RWPE2 (cell line): ENCODE results near the gene DNAJC30.
A peak's percentile ranks its signal among the peaks of the same experiment; 100 is the strongest.

ENCODE experiments used
- ATAC-seq: fragments of 200-7000 bp; cut with Tn5 transposase; 3 replicates; pipeline ENCODE4 v1.9.1; 2021; ENCODE audit warnings: low read depth
- DNase-seq: peaks from one replicate; pipeline ENCODE4 v3.0.0-alpha.2; 2020; ENCODE audit warnings: low spot score
- H3K27ac ChIP-seq: fragments of 450-650 bp; 2 replicates; pipeline ENCODE4 v1.5.1; 2017; ENCODE audit warnings: mild to moderate bottlenecking; ENCODE audit not compliant: poor library complexity, severe bottlenecking
- H3K27me3 ChIP-seq: fragments of 250-450 bp; sonication (Bioruptor Pico); 2 replicates; pipeline ENCODE4 v1.5.1; 2021; ENCODE audit warnings: mild to moderate bottlenecking, moderate library complexity; ENCODE audit not compliant: insufficient read depth, poor library complexity, severe bottlenecking
- H3K36me3 ChIP-seq: fragments of 250-450 bp; sonication (Bioruptor Pico); 2 replicates; pipeline ENCODE4 v1.5.1; 2020; ENCODE audit warnings: low read depth, mild to moderate bottlenecking, moderate library complexity
- H3K4me1 ChIP-seq: fragments of 250-450 bp; sonication (Bioruptor Pico); 2 replicates; pipeline ENCODE4 v1.5.1; 2021; ENCODE audit warnings: mild to moderate bottlenecking, moderate library complexity; ENCODE audit not compliant: insufficient read depth, poor library complexity, severe bottlenecking
- H3K4me3 ChIP-seq: fragments of 250-450 bp; sonication (Bioruptor Pico); 2 replicates; pipeline ENCODE4 v1.5.1; 2021; ENCODE audit warnings: mild to moderate bottlenecking, moderate library complexity; ENCODE audit not compliant: severe bottlenecking
- H3K9me3 ChIP-seq: fragments of 250-450 bp; sonication (Bioruptor Pico); 2 replicates; pipeline ENCODE4 v1.5.1; 2021; ENCODE audit warnings: mild to moderate bottlenecking, moderate library complexity; ENCODE audit not compliant: severe bottlenecking
- TF ChIP-seq, protein P1 (sequence below): fragments of 450-650 bp; IDR thresholded peaks from one replicate; pipeline ENCODE4 v1.5.1; 2017; ENCODE audit warnings: mild to moderate bottlenecking, moderate library complexity; ENCODE audit not compliant: poor library complexity, severe bottlenecking

The DNAJC30 gene

GRCh38 chr7:73719806-73720169 lies 36.5 kb upstream of the DNAJC30 start:
- peak overlapping the region; percentile 95 for H3K4me3 ChIP-seq
- DNase-seq (no peak), ATAC-seq (no peak)
- H3K9me3 ChIP-seq, result no peaks in the 10 kb centered on the region
- H3K27me3 ChIP-seq, result no peaks in the 10 kb centered on the region
- no peak overlapping the region for H3K27ac ChIP-seq
- peaks cover 28% of the 10 kb centered on the region for H3K4me1 ChIP-seq
- H3K36me3 ChIP-seq, result peaks cover 13% of the 10 kb centered on the region; the same call in 1 of the 2 replicates
- TF ChIP-seq, protein P1, sequence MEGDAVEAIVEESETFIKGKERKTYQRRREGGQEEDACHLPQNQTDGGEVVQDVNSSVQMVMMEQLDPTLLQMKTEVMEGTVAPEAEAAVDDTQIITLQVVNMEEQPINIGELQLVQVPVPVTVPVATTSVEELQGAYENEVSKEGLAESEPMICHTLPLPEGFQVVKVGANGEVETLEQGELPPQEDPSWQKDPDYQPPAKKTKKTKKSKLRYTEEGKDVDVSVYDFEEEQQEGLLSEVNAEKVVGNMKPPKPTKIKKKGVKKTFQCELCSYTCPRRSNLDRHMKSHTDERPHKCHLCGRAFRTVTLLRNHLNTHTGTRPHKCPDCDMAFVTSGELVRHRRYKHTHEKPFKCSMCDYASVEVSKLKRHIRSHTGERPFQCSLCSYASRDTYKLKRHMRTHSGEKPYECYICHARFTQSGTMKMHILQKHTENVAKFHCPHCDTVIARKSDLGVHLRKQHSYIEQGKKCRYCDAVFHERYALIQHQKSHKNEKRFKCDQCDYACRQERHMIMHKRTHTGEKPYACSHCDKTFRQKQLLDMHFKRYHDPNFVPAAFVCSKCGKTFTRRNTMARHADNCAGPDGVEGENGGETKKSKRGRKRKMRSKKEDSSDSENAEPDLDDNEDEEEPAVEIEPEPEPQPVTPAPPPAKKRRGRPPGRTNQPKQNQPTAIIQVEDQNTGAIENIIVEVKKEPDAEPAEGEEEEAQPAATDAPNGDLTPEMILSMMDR, result no peak

DNA sequence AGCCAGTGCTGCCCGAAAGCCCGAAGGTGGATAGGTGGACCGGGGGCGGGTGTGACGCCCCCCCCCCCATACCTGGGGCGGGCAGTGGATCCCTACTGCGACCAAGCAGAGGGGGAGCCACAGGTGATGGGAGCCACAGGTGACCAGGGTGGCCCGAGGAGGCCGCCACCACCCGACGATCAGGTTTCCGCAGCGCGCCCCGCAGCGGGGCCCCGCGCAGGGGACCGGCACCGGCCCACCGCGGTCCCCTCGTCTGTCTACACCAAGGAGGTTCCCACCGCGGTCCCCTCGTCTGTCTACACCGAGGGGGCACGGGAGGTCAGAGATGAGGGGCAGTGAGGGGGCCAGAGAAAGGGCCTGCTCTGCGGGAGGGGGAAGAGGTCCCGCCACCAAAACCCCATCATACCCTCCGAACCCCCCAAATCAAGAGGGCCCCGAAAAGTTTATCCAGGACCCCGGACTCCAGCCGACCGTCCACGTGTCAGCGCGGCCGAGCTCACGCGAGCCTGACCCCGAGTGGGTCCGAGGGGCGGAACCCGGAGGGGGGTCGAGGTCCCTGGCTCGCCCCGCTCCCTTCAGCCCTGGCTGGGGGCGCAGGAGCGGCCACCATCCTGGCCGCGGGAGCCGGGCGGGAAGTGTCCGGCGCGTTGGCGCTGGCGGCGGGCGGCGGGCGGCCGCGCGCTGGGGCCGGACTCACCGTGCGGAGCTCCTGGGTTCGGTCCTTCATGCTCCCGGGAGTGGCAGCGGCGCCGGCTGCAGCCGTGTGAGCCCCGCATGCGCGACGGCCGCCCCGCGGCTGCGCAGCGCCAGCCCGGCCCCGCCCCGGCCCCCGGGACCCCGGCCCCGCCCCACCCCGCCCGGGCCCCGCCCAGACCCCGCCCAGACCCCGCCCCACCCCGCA lies 35.9 kb upstream of the DNAJC30 start, which contains the start of gene STX1A:
Gene STX1A, minus strand, starts transcription at position 765 of the 901 bp plus-strand sequence. Its CDS starts 38 bp downstream, at position 727.
- Histone ChIP-seq H3K27me3 (no peaks in the 10 kb centered on the region), H3K27ac (peak within 1 kb of the TSS; percentile 66), H3K4me1 (peaks cover 28% of the 10 kb centered on the region), H3K36me3 (peaks cover 19% of the 10 kb centered on the region; the same call in 1 of the 2 replicates), H3K4me3 (peak within 1 kb of the TSS; percentile 95), H3K9me3 (no peaks in the 10 kb centered on the region)
- peak; percentile 22; the same call in 1 of the 3 replicates for ATAC-seq
- TF ChIP-seq, protein P1, result no peak
- no peak for DNase-seq

DNA sequence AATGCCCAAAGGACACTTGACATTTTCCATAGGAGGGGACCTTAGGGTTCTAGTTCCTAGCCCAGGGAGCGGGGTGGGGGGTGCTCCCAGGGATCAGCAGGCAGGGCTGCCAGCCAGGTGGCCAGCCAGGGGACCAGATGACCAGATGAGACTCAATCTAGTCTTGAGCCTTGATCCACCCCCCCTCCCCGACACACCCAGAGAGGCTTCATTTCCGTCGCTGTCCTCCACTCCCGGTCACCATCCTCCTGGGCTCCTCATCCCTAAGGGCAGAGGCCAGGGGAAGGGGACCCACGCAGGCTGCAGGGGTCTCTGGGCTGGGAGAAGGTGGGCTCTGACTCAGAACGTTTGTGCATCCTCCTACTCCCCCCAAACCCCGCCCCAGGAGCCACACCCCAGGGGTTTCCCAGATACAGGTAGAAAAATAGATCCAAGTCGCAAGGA lies 35.2 kb upstream of the DNAJC30 start:
- ATAC-seq (no peak), DNase-seq (no peak)
- TF ChIP-seq, protein P1, result no peak
- H3K4me3 ChIP-seq, result peak overlapping the region; percentile 95
- peaks cover 28% of the 10 kb centered on the region for H3K4me1 ChIP-seq
- peak overlapping the region; percentile 66 for H3K27ac ChIP-seq
- H3K9me3 ChIP-seq, result no peaks in the 10 kb centered on the region
- H3K27me3 ChIP-seq, result no peaks in the 10 kb centered on the region
- H3K36me3 ChIP-seq, result peaks cover 24% of the 10 kb centered on the region

DNA sequence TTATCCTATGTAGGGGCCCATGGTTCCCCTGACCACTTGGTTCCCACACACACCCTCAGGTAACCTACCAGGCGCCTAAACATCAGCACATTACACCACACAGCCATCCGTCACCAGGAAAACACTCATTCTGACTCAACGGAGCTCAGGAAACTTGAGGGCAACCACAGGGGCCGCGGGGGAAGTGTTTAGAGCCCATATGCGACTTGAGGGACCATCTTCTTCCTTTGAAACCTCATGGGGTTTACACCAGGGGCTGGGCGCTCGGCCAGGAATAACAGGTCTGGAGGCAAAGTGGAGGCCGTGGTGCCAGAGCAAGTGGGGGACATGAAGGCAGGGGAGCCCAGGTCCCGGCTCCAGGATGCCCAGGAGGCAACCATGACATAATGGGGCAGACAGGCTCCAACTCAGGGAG lies 34.7 kb upstream of the DNAJC30 start:
- Histone ChIP-seq H3K4me3 (peak overlapping the region; percentile 95), H3K27me3 (no peaks in the 10 kb centered on the region), H3K4me1 (peaks cover 28% of the 10 kb centered on the region), H3K36me3 (peaks cover 27% of the 10 kb centered on the region), H3K27ac (peak overlapping the region; percentile 66), H3K9me3 (no peaks in the 10 kb centered on the region)
- ATAC-seq (peak; percentile 50), DNase-seq (no peak)
- TF ChIP-seq, protein P1, result no peak
